Dendritic cell treated with granulocyte-macrophage colony-stimulating factor and Interleukin-4, amounts not matched to agents 40 ng/mL and 50 ng/mL, for 4 days (primary cell): ENCODE data around the gene RET.
"Not testable (repeated sequence)": the region's sequence is repeated elsewhere in the genome, so short reads cannot be mapped to it uniquely, and the experiment has no call there.

Source experiments
- H3K27ac Mint-ChIP-seq: one replicate; pipeline ENCODE4 v1.8.0; 2022; ENCODE audit warnings: mild to moderate bottlenecking, mixed read lengths
- H3K27me3 Mint-ChIP-seq: one replicate; pipeline ENCODE4 v1.8.0; 2022; ENCODE audit warnings: mild to moderate bottlenecking, mixed read lengths
- H3K36me3 Mint-ChIP-seq: one replicate; pipeline ENCODE4 v1.8.0; 2022; ENCODE audit warnings: low read depth, mixed read lengths
- H3K4me1 Mint-ChIP-seq: one replicate; pipeline ENCODE4 v1.8.0; 2022; ENCODE audit warnings: low read depth, mixed read lengths
- H3K4me3 Mint-ChIP-seq: one replicate; pipeline ENCODE4 v1.8.0; 2022; ENCODE audit warnings: mild to moderate bottlenecking, moderate library complexity, mixed read lengths
- H3K9me3 Mint-ChIP-seq: one replicate; pipeline ENCODE4 v1.8.0; 2022; ENCODE audit warnings: mixed read lengths
- intact Hi-C: fragments of 100-400 bp; cut with micrococcal nuclease; formaldehyde crosslinking; loops from one replicate; pipeline ENCODE4 v1.15.0; 2022

The RET gene

GRCh38 chr10:43135656-43136055, 58.8 kb downstream of the RET start:
- H3K27ac Mint-ChIP-seq, result no peak overlapping the region
- intact Hi-C loops, result no loop called here
- peaks cover 30% of the 10 kb centered on the region for H3K36me3 Mint-ChIP-seq
- H3K27me3 Mint-ChIP-seq, result no peaks in the 10 kb centered on the region
- no peak overlapping the region for H3K4me3 Mint-ChIP-seq
- H3K9me3 Mint-ChIP-seq, result no peaks in the 10 kb centered on the region
- peaks cover 65% of the 10 kb centered on the region for H3K4me1 Mint-ChIP-seq

GRCh38 chr10:43136432-43136831, 59.6 kb downstream of the RET start:
- no peaks in the 10 kb centered on the region for H3K27me3 Mint-ChIP-seq
- intact Hi-C loops, result no loop called here
- no peaks in the 10 kb centered on the region for H3K9me3 Mint-ChIP-seq
- peak overlapping the region; percentile 7 for H3K4me3 Mint-ChIP-seq
- H3K4me1 Mint-ChIP-seq, result peaks cover 61% of the 10 kb centered on the region
- no peak overlapping the region for H3K27ac Mint-ChIP-seq
- H3K36me3 Mint-ChIP-seq, result peaks cover 30% of the 10 kb centered on the region

- H3K9me3 Mint-ChIP-seq, result no peaks in the 10 kb centered on the region
- intact Hi-C loops, result no loop called here
- no peaks in the 10 kb centered on the region for H3K27me3 Mint-ChIP-seq
- H3K4me3 Mint-ChIP-seq, result peak overlapping the region; percentile 89
- H3K27ac Mint-ChIP-seq, result peak overlapping the region; percentile 90
- H3K36me3 Mint-ChIP-seq, result peaks cover 30% of the 10 kb centered on the region
- H3K4me1 Mint-ChIP-seq, result peaks cover 59% of the 10 kb centered on the region
Observed at GRCh38 chr10:43136995-43137716, 60.3 kb downstream of the RET start.

- Mint-ChIP-seq H3K4me3 (peak overlapping the region; percentile 89), H3K36me3 (peaks cover 30% of the 10 kb centered on the region), H3K27me3 (no peaks in the 10 kb centered on the region), H3K4me1 (peaks cover 62% of the 10 kb centered on the region), H3K9me3 (no peaks in the 10 kb centered on the region), H3K27ac (peak overlapping the region; percentile 90)
- intact Hi-C loops, result no loop called here
Observed at GRCh38 chr10:43137717-43138020, 60.8 kb downstream of the RET start.

GRCh38 chr10:43138021-43138756, 61.3 kb downstream of the RET start, which contains the start of gene CSGALNACT2:
CSGALNACT2 (plus strand) TSS chr10:43138445; CDS start chr10:43155150, 16,705 bp downstream.
- peaks cover 60% of the 10 kb centered on the region for H3K4me1 Mint-ChIP-seq
- H3K9me3 Mint-ChIP-seq, result no peaks in the 10 kb centered on the region
- H3K27ac Mint-ChIP-seq, result peak within 1 kb of the TSS; percentile 90
- H3K36me3 Mint-ChIP-seq, result peaks cover 33% of the 10 kb centered on the region
- intact Hi-C loops, result no loop called here
- H3K27me3 Mint-ChIP-seq, result no peaks in the 10 kb centered on the region
- peak within 1 kb of the TSS; percentile 97 for H3K4me3 Mint-ChIP-seq

GRCh38 chr10:43138757-43139241, 61.9 kb downstream of the RET start:
- Mint-ChIP-seq H3K27me3 (no peaks in the 10 kb centered on the region), H3K4me1 (peaks cover 60% of the 10 kb centered on the region), H3K27ac (peak overlapping the region; percentile 90), H3K9me3 (no peaks in the 10 kb centered on the region), H3K4me3 (peak overlapping the region; percentile 97), H3K36me3 (peaks cover 37% of the 10 kb centered on the region)
- intact Hi-C loops, result no loop called here

- intact Hi-C loops, result no loop called here
- Mint-ChIP-seq H3K36me3 (peaks cover 37% of the 10 kb centered on the region), H3K4me1 (peaks cover 53% of the 10 kb centered on the region), H3K27ac (peak overlapping the region; percentile 90), H3K4me3 (peak overlapping the region; percentile 97), H3K27me3 (no peaks in the 10 kb centered on the region), H3K9me3 (no peaks in the 10 kb centered on the region)
Observed at GRCh38 chr10:43141421-43141820, 64.6 kb downstream of the RET start.

- H3K27me3 Mint-ChIP-seq, result no peaks in the 10 kb centered on the region
- H3K36me3 Mint-ChIP-seq, result peaks cover 38% of the 10 kb centered on the region
- H3K9me3 Mint-ChIP-seq, result peaks cover 12% of the 10 kb centered on the region
- peaks cover 52% of the 10 kb centered on the region for H3K4me1 Mint-ChIP-seq
- no peak overlapping the region for H3K4me3 Mint-ChIP-seq
- no peak overlapping the region for H3K27ac Mint-ChIP-seq
- intact Hi-C loops, result no loop called here
Observed at GRCh38 chr10:43145311-43145710, 68.4 kb downstream of the RET start.

- H3K27me3 Mint-ChIP-seq, H3K27ac Mint-ChIP-seq, intact Hi-C loops, H3K4me3 Mint-ChIP-seq: not testable (repeated sequence)
- peaks cover 12% of the 10 kb centered on the region for H3K9me3 Mint-ChIP-seq
- peaks cover 38% of the 10 kb centered on the region for H3K36me3 Mint-ChIP-seq
- peaks cover 59% of the 10 kb centered on the region for H3K4me1 Mint-ChIP-seq
Observed at GRCh38 chr10:43145936-43146335, 69.1 kb downstream of the RET start.

- Mint-ChIP-seq H3K9me3 (peaks cover 12% of the 10 kb centered on the region), H3K36me3 (peaks cover 42% of the 10 kb centered on the region), H3K27me3 (no peaks in the 10 kb centered on the region), H3K27ac (peak overlapping the region; percentile 67), H3K4me1 (peaks cover 44% of the 10 kb centered on the region), H3K4me3 (peak overlapping the region; percentile 6)
- intact Hi-C loops, result no loop called here
Observed at GRCh38 chr10:43151371-43151770, 74.5 kb downstream of the RET start.

GRCh38 chr10:43153901-43154300, 77.0 kb downstream of the RET start:
- Mint-ChIP-seq H3K4me1 (peaks cover 53% of the 10 kb centered on the region), H3K27ac (no peak overlapping the region)

GRCh38 chr10:43155221-43155620, 78.4 kb downstream of the RET start:
- no peak overlapping the region for H3K4me3 Mint-ChIP-seq
- H3K27me3 Mint-ChIP-seq, result no peaks in the 10 kb centered on the region
- no peak overlapping the region for H3K27ac Mint-ChIP-seq
- H3K36me3 Mint-ChIP-seq, result peaks cover 34% of the 10 kb centered on the region
- H3K4me1 Mint-ChIP-seq, result peaks cover 53% of the 10 kb centered on the region
- H3K9me3 Mint-ChIP-seq, result no peaks in the 10 kb centered on the region
- intact Hi-C loops, result no loop called here

More at GRCh38 chr10:43153901-43154300, 77.0 kb downstream of the RET start:
- Mint-ChIP-seq H3K27me3 (no peaks in the 10 kb centered on the region), H3K36me3 (peaks cover 41% of the 10 kb centered on the region), H3K4me3 (no peak overlapping the region), H3K9me3 (peaks cover 3% of the 10 kb centered on the region)
- intact Hi-C loops, result no loop called here

- H3K27me3 Mint-ChIP-seq, result no peaks in the 10 kb centered on the region
- peaks cover 34% of the 10 kb centered on the region for H3K36me3 Mint-ChIP-seq
- no peak overlapping the region for H3K4me3 Mint-ChIP-seq
- intact Hi-C loops, result no loop called here
- no peaks in the 10 kb centered on the region for H3K9me3 Mint-ChIP-seq
- no peak overlapping the region for H3K27ac Mint-ChIP-seq
- H3K4me1 Mint-ChIP-seq, result peaks cover 51% of the 10 kb centered on the region
Observed at GRCh38 chr10:43155741-43156140, 78.9 kb downstream of the RET start.

- Mint-ChIP-seq H3K4me1 (peaks cover 52% of the 10 kb centered on the region), H3K4me3 (no peak overlapping the region), H3K9me3 (no peaks in the 10 kb centered on the region), H3K36me3 (peaks cover 44% of the 10 kb centered on the region), H3K27me3 (no peaks in the 10 kb centered on the region), H3K27ac (peak overlapping the region; percentile 50)
- intact Hi-C loops, result no loop called here
Observed at GRCh38 chr10:43156590-43157341, 79.9 kb downstream of the RET start.
